HG02943 (cell line): ENCODE measurements around the gene FTO.

Source experiments
- ATAC-seq: cut with Tn5 transposase; IDR thresholded peaks from one replicate; pipeline ENCODE4 v1.9.1; 2021; ENCODE audit warnings: mild to moderate bottlenecking, low read depth, moderate library complexity; ENCODE audit not compliant: unreplicated experiment

FTO gene

GRCh38 chr16:54062361-54063278 is 358.7 kb downstream of the FTO start:
- no peak for ATAC-seq

GRCh38 chr16:54063279-54063773 is 359.4 kb downstream of the FTO start:
- no peak for ATAC-seq

GRCh38 chr16:54066451-54067105 is 362.6 kb downstream of the FTO start:
- no peak for ATAC-seq

- ATAC-seq: no peak
Observed at GRCh38 chr16:54067322-54068065, 363.5 kb downstream of the FTO start.

GRCh38 chr16:54068212-54068611 is 364.3 kb downstream of the FTO start:
- ATAC-seq: no peak

- ATAC-seq: no peak
Observed at GRCh38 chr16:54069601-54070239, 365.8 kb downstream of the FTO start.

GRCh38 chr16:54070789-54071343 is 366.9 kb downstream of the FTO start:
- ATAC-seq: no peak

GRCh38 chr16:54071514-54071913 is 367.6 kb downstream of the FTO start:
- no peak for ATAC-seq

GRCh38 chr16:54072237-54072636 is 368.3 kb downstream of the FTO start:
- ATAC-seq: no peak

GRCh38 chr16:54073356-54073755 is 369.4 kb downstream of the FTO start:
- no peak for ATAC-seq

GRCh38 chr16:54075446-54075845 is 371.5 kb downstream of the FTO start:
- ATAC-seq: no peak

- ATAC-seq: no peak
Observed at GRCh38 chr16:54076006-54076504, 372.1 kb downstream of the FTO start.

GRCh38 chr16:54077050-54077821 is 373.3 kb downstream of the FTO start:
- ATAC-seq: no peak

GRCh38 chr16:54080524-54081008 is 376.6 kb downstream of the FTO start:
- ATAC-seq: no peak

GRCh38 chr16:54086791-54087190 is 382.8 kb downstream of the FTO start:
- no peak for ATAC-seq

- ATAC-seq: no peak
Observed at GRCh38 chr16:54090602-54091001, 386.6 kb downstream of the FTO start.

- ATAC-seq: no peak
Observed at GRCh38 chr16:54093281-54093680, 389.3 kb downstream of the FTO start.

GRCh38 chr16:54094641-54095040 is 390.7 kb downstream of the FTO start:
- ATAC-seq: no peak

- no peak for ATAC-seq
Observed at GRCh38 chr16:54096607-54097006, 392.7 kb downstream of the FTO start.
